ENCODE measurements around the gene TMEM154. TPM values are rescaled to one million over a fixed set of nuclear protein-coding genes. Genes with fewer than 3 reads are reported as not detected.

Gene TMEM154
- total RNA-seq, 4 donors from 2014 or later, result 81.9 to 164 (median 132) TPM

DNA sequence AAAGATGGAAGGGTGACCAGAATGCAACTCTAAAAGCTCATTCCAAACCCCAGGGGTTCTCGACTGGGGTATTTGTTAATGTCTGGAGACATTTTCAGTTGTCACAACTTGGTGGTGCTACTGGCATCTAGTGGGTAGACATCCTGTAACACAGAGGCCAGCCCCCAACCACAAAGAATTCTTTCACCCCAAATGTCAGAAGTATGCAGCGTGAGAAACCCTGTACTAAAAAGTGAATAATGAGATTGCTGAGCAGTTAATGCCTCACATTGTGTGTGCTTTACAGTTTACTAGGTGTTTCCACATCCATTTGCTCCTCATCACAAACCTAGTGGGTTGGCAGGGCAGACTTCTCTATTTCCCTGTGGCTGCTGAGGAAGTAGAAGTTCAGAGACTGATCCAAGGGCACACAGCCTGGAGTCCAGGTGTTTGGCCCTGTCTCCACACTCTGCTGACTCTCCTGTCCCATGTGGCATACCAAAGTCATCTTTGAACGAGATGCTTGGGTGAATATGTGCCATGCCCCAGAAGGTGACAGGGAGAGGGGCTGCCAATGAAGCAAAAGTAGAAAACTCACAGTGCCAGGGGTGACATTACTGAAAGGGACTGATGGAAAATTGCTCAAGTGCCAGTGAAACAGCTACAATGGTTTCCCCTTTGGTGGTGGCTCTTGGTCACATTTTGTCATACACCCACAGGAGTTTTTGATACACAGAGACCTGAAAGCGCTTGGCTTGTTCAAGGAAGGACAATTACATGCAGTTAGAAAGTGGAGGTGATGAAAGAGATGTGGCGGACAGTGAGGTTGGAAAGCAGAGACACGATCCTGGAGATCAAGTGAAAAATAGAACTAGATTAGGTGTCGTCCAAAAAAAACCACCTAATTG, 10.1 kb upstream of the TMEM154 start:
- no peaks in the 10 kb centered on the region for H3K27me3 ChIP-seq
- no peaks in the 10 kb centered on the region for H3K9me3 ChIP-seq
- 77% methylated on average over 7 of the region's 7 CpGs for WGBS
- TF ChIP-seq POLR2A (IDR thresholded peaks at IDR 0.05) (no peak), POLR2AphosphoS5 (IDR thresholded peaks at IDR 0.05) (no peak), EP300 (IDR thresholded peaks at IDR 0.05) (no peak)
- TF ChIP-seq, protein P1, sequence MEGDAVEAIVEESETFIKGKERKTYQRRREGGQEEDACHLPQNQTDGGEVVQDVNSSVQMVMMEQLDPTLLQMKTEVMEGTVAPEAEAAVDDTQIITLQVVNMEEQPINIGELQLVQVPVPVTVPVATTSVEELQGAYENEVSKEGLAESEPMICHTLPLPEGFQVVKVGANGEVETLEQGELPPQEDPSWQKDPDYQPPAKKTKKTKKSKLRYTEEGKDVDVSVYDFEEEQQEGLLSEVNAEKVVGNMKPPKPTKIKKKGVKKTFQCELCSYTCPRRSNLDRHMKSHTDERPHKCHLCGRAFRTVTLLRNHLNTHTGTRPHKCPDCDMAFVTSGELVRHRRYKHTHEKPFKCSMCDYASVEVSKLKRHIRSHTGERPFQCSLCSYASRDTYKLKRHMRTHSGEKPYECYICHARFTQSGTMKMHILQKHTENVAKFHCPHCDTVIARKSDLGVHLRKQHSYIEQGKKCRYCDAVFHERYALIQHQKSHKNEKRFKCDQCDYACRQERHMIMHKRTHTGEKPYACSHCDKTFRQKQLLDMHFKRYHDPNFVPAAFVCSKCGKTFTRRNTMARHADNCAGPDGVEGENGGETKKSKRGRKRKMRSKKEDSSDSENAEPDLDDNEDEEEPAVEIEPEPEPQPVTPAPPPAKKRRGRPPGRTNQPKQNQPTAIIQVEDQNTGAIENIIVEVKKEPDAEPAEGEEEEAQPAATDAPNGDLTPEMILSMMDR (IDR thresholded peaks at IDR 0.05), result no peak
- peaks cover 11% of the 10 kb centered on the region for H3K4me1 ChIP-seq
- no peak for DNase-seq (ENCODE audit: low spot score in 2 of 2)
- no peak overlapping the region for H3K27ac ChIP-seq
- H3K36me3 ChIP-seq, result no peaks in the 10 kb centered on the region
- H3K4me3 ChIP-seq, result no peak overlapping the region

DNA sequence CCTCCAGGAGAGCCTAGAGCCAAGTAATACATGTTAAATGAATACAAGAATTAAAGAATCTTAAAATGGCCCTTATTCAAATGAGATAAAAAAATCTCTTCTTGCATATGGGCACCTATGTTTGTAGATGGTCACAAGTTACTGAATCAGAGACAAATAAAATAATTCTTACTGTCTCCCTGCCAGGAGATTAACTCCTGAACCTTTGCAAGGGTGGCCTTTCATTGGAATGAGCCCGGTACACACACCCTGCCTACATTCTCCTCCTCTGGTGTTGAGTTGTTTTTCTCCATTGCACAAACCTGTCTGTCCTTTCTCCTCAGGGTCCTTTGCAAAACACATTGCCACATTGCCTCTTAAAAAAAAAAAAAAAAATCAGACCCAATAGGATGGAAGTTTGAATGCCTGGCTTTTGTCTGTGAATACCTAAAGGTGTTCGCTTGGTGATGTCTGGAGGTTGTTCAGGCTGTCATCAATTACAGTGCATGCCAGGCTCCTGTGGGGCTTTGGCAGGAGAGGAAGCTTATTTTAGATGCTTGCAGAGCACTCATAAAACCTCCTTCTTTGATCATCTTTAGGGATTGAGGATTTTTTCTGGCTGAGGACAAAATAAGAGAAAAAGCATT, 8.3 kb upstream of the TMEM154 start:
- no peak for TF ChIP-seq POLR2AphosphoS5 (IDR thresholded peaks at IDR 0.05)
- H3K4me1 ChIP-seq, result peaks cover 11% of the 10 kb centered on the region
- H3K27me3 ChIP-seq, result no peaks in the 10 kb centered on the region
- no peaks in the 10 kb centered on the region for H3K36me3 ChIP-seq
- DNase-seq (ENCODE audit: low spot score in 2 of 2), result no peak
- 38% methylated on average over 2 of the region's 2 CpGs for WGBS
- H3K4me3 ChIP-seq, result no peak overlapping the region
- no peak overlapping the region for H3K27ac ChIP-seq
- H3K9me3 ChIP-seq, result no peaks in the 10 kb centered on the region

DNA sequence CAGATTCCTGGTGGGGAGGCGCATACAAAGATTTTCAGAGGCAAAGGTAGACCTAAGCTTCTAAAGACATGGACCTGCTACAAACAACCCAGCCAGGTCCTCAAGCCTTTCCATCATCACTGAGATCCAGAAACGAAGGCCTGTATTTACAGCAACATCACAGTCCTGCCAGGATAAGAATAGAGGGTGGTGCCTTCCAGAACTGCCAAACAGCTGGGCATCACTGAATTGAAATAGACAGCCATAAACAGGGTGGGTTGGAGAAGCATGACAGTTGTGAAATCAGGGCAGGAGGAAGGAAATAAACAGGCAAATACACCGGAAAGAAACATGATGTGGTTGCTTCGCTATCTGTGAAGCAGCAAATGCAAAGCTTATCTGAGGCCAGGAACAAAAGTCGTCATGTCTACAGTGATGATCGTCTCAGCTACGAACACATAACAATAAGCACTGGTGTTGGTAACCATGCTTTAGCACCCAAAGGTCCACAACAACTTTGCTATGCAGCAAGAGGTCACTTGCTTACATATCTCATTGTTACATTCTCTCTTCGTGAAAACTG, 6.7 kb upstream of the TMEM154 start:
- TF ChIP-seq EP300 (IDR thresholded peaks at IDR 0.05), result no peak
- 74% methylated on average over 8 of the region's 8 CpGs for WGBS

DNA sequence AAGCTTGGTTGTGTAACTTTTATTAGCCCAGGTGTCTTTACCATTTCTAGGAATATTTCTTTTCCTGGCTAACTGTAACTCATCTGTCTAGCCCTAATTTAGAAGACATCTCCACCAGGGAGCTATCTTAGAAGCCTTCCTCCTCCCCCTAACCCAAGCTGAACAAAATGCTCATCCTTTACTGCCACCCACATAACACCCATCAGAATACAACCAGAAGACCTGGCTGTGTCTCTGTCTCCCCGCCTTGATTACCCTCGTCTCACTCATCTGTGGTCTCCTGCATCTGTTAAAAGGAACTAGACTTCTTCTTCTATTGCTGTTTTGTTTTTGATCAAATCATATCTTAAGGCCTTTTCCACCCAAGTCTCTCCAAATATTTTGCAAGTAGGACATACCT, 4.8 kb upstream of the TMEM154 start:
- Histone ChIP-seq H3K9me3 (no peaks in the 10 kb centered on the region), H3K4me3 (no peak overlapping the region), H3K27ac (no peak overlapping the region), H3K4me1 (peaks cover 39% of the 10 kb centered on the region), H3K36me3 (no peaks in the 10 kb centered on the region), H3K27me3 (no peaks in the 10 kb centered on the region)
- no peak for TF ChIP-seq POLR2AphosphoS5 (IDR thresholded peaks at IDR 0.05)
- TF ChIP-seq EP300 (IDR thresholded peaks at IDR 0.05), result no peak
- TF ChIP-seq, protein P1 (IDR thresholded peaks at IDR 0.05), result no peak
- no peak for TF ChIP-seq POLR2A (IDR thresholded peaks at IDR 0.05)
- WGBS, result 71% methylated on average over 2 of the region's 2 CpGs
- DNase-seq (ENCODE audit: low spot score in 2 of 2), result no peak

More for the DNA sequence above, 6.7 kb upstream of the TMEM154 start:
- no peak overlapping the region for H3K4me3 ChIP-seq
- peaks cover 23% of the 10 kb centered on the region for H3K4me1 ChIP-seq
- H3K27me3 ChIP-seq, result no peaks in the 10 kb centered on the region
- H3K27ac ChIP-seq, result no peak overlapping the region
- no peaks in the 10 kb centered on the region for H3K9me3 ChIP-seq
- no peaks in the 10 kb centered on the region for H3K36me3 ChIP-seq
- DNase-seq (ENCODE audit: low spot score in 2 of 2), result no peak

DNA sequence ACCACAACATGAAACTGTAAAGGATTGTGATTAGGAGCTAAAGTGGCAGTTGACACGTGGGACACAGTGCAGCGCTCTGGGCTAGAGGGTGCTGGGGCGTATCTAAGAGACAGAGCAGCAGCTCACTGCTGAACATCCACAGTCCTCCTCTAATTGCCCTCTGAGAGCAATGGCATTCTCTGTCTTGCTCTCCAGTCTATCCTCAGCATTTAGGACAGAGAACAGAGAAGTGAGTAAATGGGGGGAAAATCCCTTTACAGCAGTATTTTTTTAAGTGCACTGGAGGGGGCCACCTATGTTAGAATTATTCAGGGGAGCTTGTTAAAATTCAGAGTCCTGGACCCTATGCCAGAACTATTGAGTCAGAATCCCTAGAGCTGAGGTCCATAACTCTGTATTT, 4.2 kb upstream of the TMEM154 start:
- DNase-seq (ENCODE audit: low spot score in 2 of 2), result no peak
- WGBS, result 63% methylated on average over 3 of the region's 3 CpGs
- no peak overlapping the region for H3K4me3 ChIP-seq
- H3K27ac ChIP-seq, result no peak overlapping the region
- no peaks in the 10 kb centered on the region for H3K9me3 ChIP-seq
- H3K27me3 ChIP-seq, result no peaks in the 10 kb centered on the region
- H3K36me3 ChIP-seq, result no peaks in the 10 kb centered on the region
- peaks cover 45% of the 10 kb centered on the region for H3K4me1 ChIP-seq
- TF ChIP-seq, protein P1 (IDR thresholded peaks at IDR 0.05), result no peak
- TF ChIP-seq POLR2AphosphoS5 (IDR thresholded peaks at IDR 0.05) (no peak), POLR2A (IDR thresholded peaks at IDR 0.05) (no peak), EP300 (IDR thresholded peaks at IDR 0.05) (no peak)
